ENCODE measurements around the gene RYR2. TPM values are rescaled to one million over a fixed set of nuclear protein-coding genes. Genes with fewer than 3 reads are reported as not detected.
"Not testable (repeated sequence)": the region's sequence is repeated elsewhere in the genome, so short reads cannot be mapped to it uniquely, and the experiment has no call there.

The RYR2 gene
- total RNA-seq, 1 experiment from 2014 or later = 2.8 TPM

- TF ChIP-seq CTCF (conservative IDR thresholded peaks at IDR 0.05; ENCODE audit: low read depth, low read length) = no peak
- TF ChIP-seq EZH2 (IDR thresholded peaks at IDR 0.05; ENCODE audit: borderline replicate concordance, low read depth, low read length, poor library complexity, severe bottlenecking) = no peak
- no peaks in the 10 kb centered on the region for H3K9me3 ChIP-seq (ENCODE audit: low read depth, low read length, poor library complexity, severe bottlenecking)
- DNase-seq (ENCODE audit: low spot score) = no peak
- no peaks in the 10 kb centered on the region for H3K36me3 ChIP-seq (ENCODE audit: insufficient read depth, low read length, poor library complexity, severe bottlenecking)
- no peaks in the 10 kb centered on the region for H3K4me1 ChIP-seq (ENCODE audit: insufficient read depth, low read length, poor library complexity, severe bottlenecking)
- H3K27ac ChIP-seq (ENCODE audit: low read depth, low read length, poor library complexity, severe bottlenecking) = no peak overlapping the region
- no TSS peak for BruUV-seq (replicated peaks)
- no peak overlapping the region for H3K4me3 ChIP-seq (ENCODE audit: low read depth, low read length, poor library complexity, severe bottlenecking)
- ChIA-PET POLR2A (ENCODE audit: low non-redundant PET) (no interaction called here), CTCF (no interaction called here)
- H3K27me3 ChIP-seq (replicated peaks; ENCODE audit: insufficient read depth, low read depth, low read length, poor library complexity) = no peaks in the 10 kb centered on the region
- intact Hi-C loops (cut with micrococcal nuclease; ENCODE audit: unreplicated experiment) = no loop called here
These were observed 84.2 kb downstream of the RYR2 start for GRCh38 chr1:237126180-237126579.

- H3K4me3 ChIP-seq (ENCODE audit: low read depth, low read length, poor library complexity, severe bottlenecking); H3K27ac ChIP-seq (ENCODE audit: low read depth, low read length, poor library complexity, severe bottlenecking); POLR2A ChIA-PET (ENCODE audit: low non-redundant PET); H3K36me3 ChIP-seq (ENCODE audit: insufficient read depth, low read length, poor library complexity, severe bottlenecking); DNase-seq (ENCODE audit: low spot score); H3K4me1 ChIP-seq (ENCODE audit: insufficient read depth, low read length, poor library complexity, severe bottlenecking); intact Hi-C loops (cut with micrococcal nuclease; ENCODE audit: unreplicated experiment); H3K9me3 ChIP-seq (ENCODE audit: low read depth, low read length, poor library complexity, severe bottlenecking); BruUV-seq (replicated peaks); CTCF ChIA-PET; H3K27me3 ChIP-seq (replicated peaks; ENCODE audit: insufficient read depth, low read depth, low read length, poor library complexity): not testable (repeated sequence)
These were observed 85.3 kb downstream of the RYR2 start for GRCh38 chr1:237127301-237127700.

GRCh38 chr1:237133921-237134320, 91.9 kb downstream of the RYR2 start:
- intact Hi-C loops (cut with micrococcal nuclease; ENCODE audit: unreplicated experiment) = no loop called here
- no peak for TF ChIP-seq CTCF (conservative IDR thresholded peaks at IDR 0.05; ENCODE audit: low read depth, low read length)
- TF ChIP-seq EZH2 (IDR thresholded peaks at IDR 0.05; ENCODE audit: borderline replicate concordance, low read depth, low read length, poor library complexity, severe bottlenecking) = no peak
- no peak overlapping the region for H3K4me3 ChIP-seq (ENCODE audit: low read depth, low read length, poor library complexity, severe bottlenecking)
- no peaks in the 10 kb centered on the region for H3K36me3 ChIP-seq (ENCODE audit: insufficient read depth, low read length, poor library complexity, severe bottlenecking)
- H3K27ac ChIP-seq (ENCODE audit: low read depth, low read length, poor library complexity, severe bottlenecking) = no peak overlapping the region
- no peak for DNase-seq (ENCODE audit: low spot score)
- H3K4me1 ChIP-seq (ENCODE audit: insufficient read depth, low read length, poor library complexity, severe bottlenecking) = no peaks in the 10 kb centered on the region
- CTCF ChIA-PET = no interaction called here
- no peaks in the 10 kb centered on the region for H3K9me3 ChIP-seq (ENCODE audit: low read depth, low read length, poor library complexity, severe bottlenecking)
- no TSS peak for BruUV-seq (replicated peaks)
- POLR2A ChIA-PET (ENCODE audit: low non-redundant PET) = interaction anchor here (0.6 kb wide), 1 partner anchor 214 kb away, joined by 4 read pairs; no protein-coding TSS in a partner anchor
- no peaks in the 10 kb centered on the region for H3K27me3 ChIP-seq (replicated peaks; ENCODE audit: insufficient read depth, low read depth, low read length, poor library complexity)

GRCh38 chr1:237134929-237135328, 92.9 kb downstream of the RYR2 start:
- no peaks in the 10 kb centered on the region for H3K27me3 ChIP-seq (replicated peaks; ENCODE audit: insufficient read depth, low read depth, low read length, poor library complexity)
- H3K27ac ChIP-seq (ENCODE audit: low read depth, low read length, poor library complexity, severe bottlenecking) = no peak overlapping the region
- ChIA-PET POLR2A (ENCODE audit: low non-redundant PET) (no interaction called here), CTCF (no interaction called here)
- no peaks in the 10 kb centered on the region for H3K9me3 ChIP-seq (ENCODE audit: low read depth, low read length, poor library complexity, severe bottlenecking)
- no peak overlapping the region for H3K4me3 ChIP-seq (ENCODE audit: low read depth, low read length, poor library complexity, severe bottlenecking)
- H3K4me1 ChIP-seq (ENCODE audit: insufficient read depth, low read length, poor library complexity, severe bottlenecking) = no peaks in the 10 kb centered on the region
- BruUV-seq (replicated peaks) = no TSS peak
- TF ChIP-seq CTCF (conservative IDR thresholded peaks at IDR 0.05; ENCODE audit: low read depth, low read length) (no peak), EZH2 (IDR thresholded peaks at IDR 0.05; ENCODE audit: borderline replicate concordance, low read depth, low read length, poor library complexity, severe bottlenecking) (no peak)
- no peaks in the 10 kb centered on the region for H3K36me3 ChIP-seq (ENCODE audit: insufficient read depth, low read length, poor library complexity, severe bottlenecking)
- DNase-seq (ENCODE audit: low spot score) = no peak
- intact Hi-C loops (cut with micrococcal nuclease; ENCODE audit: unreplicated experiment) = no loop called here

Measured in A673 (cell line).